Stimulated activated naive CD4-positive, alpha-beta T cell treated with Interleukin-2 at 50 U/mL for 16 hours (primary cell): Measurements from ENCODE around the gene NAA15.
"Not testable (repeated sequence)": the region's sequence is repeated elsewhere in the genome, so short reads cannot be mapped to it uniquely, and the experiment has no call there.

Experiments
- DNase-seq: peaks from one replicate; lab custom pipeline; 2025; lab: John Stamatoyannopoulos, UW

Gene NAA15

GRCh38 chr4:139367421-139368090, 66.3 kb downstream of the NAA15 start:
- no peak for DNase-seq

- no peak for DNase-seq
These were observed 67.7 kb downstream of the NAA15 start for GRCh38 chr4:139368998-139369397.

DNA sequence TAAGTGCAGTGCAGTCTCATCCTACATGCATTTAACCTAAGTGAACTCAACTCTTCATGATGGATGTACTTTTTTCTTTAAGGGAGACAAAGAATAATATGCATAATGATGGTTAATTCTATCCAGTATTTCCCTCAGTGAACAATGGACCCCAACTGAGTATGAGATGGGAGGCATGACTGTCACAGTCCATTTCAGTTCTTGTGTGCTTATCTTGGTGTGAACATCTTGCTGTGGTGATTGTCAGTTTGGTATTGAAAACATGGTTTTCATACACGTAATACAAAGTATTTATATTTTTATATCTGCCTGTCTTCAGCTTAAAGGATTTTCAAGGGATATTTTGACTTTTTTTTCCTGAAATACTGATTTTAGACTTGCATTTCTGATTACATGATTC, 72.9 kb downstream of the NAA15 start:
- DNase-seq, result no peak

DNA sequence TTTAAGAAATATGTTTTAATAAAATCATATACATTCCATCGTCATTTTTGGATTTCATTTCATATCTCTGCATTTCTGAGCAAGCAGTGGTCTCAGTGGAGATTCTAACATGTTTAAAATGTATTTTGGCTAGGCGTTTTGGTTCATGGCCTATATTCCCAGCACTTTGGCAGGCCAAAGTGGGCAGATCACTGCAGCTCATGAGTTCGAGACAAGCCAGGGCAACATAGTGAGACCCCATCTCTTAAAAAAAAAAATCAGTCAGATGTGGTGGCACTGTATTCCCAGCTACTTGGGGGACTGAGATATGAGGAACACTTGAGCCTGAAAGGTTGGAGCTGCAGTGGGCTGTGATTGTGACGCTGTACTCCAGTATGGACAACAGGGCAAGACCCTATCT, 85.1 kb downstream of the NAA15 start:
- no peak for DNase-seq

- no peak for DNase-seq
These were observed 87.8 kb downstream of the NAA15 start for GRCh38 chr4:139389102-139389501.

DNA sequence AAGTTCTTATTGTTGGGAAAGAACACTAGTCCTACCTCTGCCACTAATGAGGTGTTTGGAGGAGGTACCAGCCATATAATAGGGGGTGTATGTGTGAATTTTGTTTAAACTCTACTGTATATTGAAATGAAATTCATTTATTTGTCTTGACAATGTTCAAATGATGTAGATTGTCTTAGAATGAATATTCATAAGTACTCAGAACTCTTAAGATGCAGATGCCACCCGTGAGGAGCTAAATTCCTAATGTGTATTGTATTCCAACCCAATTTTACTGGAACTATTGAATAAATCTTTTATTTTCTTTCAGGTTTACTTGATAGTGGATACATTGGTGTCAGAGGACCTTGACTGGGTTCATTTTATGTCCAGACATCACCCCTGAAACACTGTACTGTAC, 88.7 kb downstream of the NAA15 start:
- no peak for DNase-seq

- no peak for DNase-seq
These were observed 90.4 kb downstream of the NAA15 start for GRCh38 chr4:139391731-139392130.

- DNase-seq, result no peak
These were observed 91.5 kb downstream of the NAA15 start for GRCh38 chr4:139392797-139393196.

GRCh38 chr4:139401368-139401767, 100.1 kb downstream of the NAA15 start:
- no peak for DNase-seq

- DNase-seq, result no peak
These were observed 101.1 kb downstream of the NAA15 start for GRCh38 chr4:139402436-139402835.

- no peak for DNase-seq
These were observed 102.2 kb downstream of the NAA15 start for GRCh38 chr4:139403462-139403861.

- no peak for DNase-seq
These were observed 109.0 kb downstream of the NAA15 start for GRCh38 chr4:139410312-139410711.

DNA sequence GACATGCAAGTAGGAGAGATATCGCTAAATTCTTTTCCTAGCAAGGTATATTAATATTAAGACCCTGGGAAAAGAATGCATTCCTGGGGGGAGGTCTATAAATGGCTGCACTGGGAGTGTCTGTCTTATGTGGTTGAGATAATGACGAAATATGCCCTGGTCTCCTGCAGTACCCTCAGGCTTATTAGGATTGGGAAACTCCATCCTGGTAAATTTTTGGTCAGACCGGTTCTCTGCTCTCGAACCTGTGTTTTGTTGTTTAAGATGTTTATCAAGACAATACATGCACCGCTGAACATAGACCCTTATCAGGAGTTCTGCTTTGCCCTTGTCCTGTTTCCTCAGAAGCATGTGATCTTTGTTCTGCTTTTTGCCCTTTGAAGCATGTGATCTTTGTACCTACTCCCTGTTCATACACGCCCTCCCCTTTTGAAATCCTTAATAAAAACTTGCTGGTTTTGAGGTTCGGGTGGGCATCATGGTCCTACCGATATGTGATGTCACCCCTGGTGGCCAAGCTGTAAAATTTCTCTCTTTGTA, 113.4 kb downstream of the NAA15 start:
- not testable (repeated sequence) for DNase-seq

GRCh38 chr4:139416073-139416673, 114.9 kb downstream of the NAA15 start:
- DNase-seq, result no peak

DNA sequence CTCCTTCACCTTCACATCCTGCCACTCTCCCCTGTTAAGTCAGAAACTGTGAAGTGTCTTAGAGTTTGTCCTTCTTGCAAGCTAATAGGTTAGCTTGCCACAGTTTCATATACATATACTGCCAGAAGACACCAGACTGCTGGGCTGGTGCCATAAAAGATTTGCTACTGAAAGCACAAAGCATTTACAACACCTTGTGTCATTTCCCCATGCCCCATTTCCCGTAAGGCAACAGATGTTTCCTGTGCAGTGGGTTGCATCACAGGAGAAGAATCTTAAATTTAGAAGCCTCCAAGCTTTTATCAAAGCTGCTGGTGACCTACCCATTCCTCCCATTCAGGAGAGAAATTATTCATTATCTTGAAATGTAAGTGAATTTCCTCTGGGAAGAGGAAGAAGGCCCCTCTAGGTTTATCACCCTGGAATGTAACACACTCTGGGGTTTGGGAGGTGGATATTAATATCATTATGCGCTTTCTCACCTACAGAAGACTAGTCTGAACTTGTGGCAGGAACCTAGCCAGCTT, 118.1 kb downstream of the NAA15 start:
- no peak for DNase-seq

DNA sequence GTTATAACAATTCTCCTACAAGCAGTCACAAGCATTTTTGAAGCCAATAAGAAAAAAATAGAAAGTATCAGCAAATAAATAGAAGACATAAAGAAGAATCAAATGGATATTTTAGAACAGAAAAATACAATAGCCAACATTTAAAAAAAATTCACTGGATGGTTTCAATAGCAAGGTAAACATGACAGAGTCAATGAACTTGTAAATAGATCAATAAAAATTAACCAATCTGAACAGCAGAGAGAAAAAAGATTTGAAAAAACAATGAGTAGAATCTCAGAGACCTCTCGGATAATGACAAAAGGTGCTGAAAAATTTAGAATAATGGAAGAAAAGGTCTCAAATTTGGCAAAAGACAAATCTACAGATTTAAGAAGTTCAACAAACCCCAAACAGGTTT, 119.3 kb downstream of the NAA15 start:
- DNase-seq, result no peak

GRCh38 chr4:139436122-139436521, 134.8 kb downstream of the NAA15 start:
- no peak for DNase-seq

GRCh38 chr4:139438141-139438540, 136.8 kb downstream of the NAA15 start:
- DNase-seq, result no peak

- DNase-seq, result no peak
These were observed 139.7 kb downstream of the NAA15 start for GRCh38 chr4:139441029-139441428.

GRCh38 chr4:139443661-139444060, 142.4 kb downstream of the NAA15 start:
- no peak for DNase-seq

DNA sequence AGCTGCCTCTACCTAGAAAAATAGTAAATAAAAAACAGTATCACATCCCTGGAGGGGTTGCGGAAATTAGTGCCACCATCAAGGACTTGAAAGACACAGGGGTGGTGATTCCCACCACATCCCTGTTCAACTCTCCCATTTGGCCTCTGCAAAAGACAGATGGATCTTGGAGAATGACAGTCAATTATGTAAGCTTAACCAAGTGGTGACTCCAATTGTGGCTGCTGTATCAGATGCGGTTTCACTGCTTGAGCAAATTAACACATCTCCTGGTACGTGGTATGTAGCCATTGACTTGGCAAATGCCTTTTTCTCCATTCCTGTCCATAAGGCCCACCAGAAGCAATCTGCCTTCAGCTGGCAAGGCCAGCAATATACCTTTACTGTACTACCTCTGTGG, 143.6 kb downstream of the NAA15 start:
- DNase-seq, result not testable (repeated sequence)

GRCh38 chr4:139447078-139447477, 145.8 kb downstream of the NAA15 start:
- not testable (repeated sequence) for DNase-seq

DNA sequence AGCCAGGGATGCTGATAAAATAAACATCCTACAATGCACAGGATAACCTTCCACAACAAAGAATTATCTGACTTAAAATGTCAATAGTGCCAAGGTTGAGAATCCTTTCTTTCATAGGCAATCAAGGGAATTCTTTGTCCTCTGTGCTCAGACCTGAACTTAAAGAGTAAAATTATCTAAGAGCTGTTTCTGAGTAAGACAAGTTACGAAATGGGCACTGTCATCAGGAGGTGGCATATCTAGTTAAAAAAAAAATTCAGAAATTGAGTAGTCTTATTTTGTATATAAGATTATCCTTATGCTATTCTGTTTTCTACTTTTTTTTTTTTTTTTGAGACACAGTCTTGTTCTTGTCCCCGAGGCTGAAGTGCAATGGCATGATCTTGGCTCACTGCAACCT, 149.3 kb downstream of the NAA15 start:
- no peak for DNase-seq

GRCh38 chr4:139451997-139452396, 150.7 kb downstream of the NAA15 start:
- no peak for DNase-seq
